Kasumi-1 (cell line): ENCODE data around the gene MSX2.
"Not testable (repeated sequence)": the region's sequence is repeated elsewhere in the genome, so short reads cannot be mapped to it uniquely, and the experiment has no call there.

Source experiments
- DNase-seq, 2 experiments: peaks; one replicate each; lab custom pipeline; 2025; lab: John Stamatoyannopoulos, UW

The MSX2 gene

GRCh38 chr5:174733836-174734235 is 9.5 kb downstream of the MSX2 start:
- no peak for DNase-seq

DNA sequence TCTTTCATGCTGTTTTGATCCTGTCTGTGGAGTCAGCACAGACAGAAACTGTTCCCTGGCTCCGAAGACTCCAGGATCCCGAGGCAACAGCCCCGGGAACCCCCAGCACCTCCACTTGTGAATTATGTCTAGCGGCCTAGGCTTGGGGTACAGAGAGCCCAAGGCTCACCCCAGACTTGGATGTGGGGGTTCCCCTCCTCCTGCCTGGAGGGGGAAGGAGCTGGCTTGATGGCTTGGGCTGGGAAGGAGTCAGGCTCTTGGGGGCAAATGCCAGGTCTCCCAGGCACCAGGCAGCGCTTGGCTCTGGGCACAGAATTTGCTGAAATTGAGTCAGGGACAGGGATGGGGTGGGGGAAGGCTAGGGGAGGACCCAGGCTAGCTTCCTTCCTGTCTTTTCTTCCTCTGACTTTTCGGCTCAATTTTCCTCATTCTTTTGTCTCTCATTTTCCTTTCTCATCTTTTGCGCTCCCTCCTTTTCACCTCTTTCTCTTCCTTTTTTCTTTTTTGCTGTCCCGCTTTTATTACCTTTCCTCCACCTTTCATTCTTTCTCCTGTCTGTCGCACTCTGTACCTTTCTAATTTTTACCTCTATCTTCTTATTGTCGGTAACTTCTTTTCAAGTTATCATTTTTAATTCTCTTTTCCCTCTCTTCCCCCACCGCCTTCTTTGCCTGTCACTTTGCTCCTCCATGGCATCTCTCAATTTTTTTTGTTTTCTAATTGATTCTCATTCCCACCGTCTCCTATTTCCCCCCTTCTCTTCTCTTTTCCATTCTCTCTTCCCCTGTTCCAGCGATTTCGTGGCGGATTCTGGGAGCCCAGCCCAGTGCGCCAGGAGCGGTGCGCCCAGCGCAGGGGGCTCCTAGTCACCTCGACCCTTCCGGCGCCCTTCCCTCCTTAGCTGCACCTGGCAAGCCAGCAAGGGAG is 10.5 kb downstream of the MSX2 start:
- DNase-seq: no peak

DNA sequence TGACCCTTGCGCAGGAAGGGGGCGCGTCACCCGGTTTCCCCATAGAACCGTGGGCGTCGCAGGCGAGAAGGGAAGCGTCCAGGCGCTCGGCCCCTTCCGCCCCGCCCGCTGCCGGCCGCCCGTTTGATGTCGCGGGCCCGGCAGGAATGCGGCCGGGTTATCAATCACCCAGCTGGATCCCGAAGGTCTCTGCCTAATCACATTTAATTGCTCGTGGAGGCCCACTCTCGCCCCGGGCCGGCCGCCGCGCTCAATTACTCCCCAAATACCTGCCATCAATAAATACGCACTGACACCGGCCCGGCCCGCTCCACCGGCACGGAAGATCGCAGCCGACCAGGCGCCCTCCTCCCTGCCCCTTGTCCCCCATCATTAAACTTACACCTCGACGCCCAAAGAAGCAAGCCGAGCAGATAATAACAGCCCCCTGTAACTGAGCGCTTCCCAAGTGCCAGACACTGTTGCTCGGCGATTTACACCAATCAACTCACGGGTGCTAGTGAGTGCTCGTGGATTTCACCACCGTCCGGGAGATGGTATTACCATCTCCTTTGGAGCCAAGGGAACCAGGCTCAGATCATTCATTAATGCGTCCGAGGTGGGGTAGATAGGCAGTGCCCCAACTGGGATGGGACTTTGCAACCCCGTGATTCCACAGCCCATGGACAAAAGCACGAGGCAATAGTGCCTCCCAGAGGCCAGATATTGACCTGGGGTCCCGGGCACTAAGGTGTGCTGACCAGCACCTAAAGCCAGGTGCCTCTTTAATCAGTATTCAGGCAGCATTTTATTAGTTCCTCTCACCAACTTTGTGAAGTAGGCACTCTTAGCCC is 11.3 kb downstream of the MSX2 start:
- no peak for DNase-seq

DNA sequence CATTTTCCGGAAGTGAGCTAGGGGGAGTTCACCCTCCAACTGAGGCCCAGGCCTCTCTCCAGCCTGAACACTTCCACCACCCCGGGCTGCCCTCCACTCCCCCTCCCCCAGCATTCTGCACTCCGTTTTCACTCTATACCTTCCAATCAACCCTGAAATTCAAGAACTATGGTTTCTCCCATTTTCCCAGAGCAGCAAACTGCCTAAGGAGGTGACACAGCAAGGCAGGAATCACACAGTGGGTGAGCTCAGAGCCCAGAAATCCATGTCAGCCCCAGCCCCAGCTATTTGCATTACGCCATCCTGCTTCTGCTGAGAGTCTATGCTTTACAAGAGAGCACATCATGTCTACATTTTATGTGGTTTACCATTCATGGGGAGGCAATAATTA is 11.9 kb downstream of the MSX2 start:
- DNase-seq: no peak

DNA sequence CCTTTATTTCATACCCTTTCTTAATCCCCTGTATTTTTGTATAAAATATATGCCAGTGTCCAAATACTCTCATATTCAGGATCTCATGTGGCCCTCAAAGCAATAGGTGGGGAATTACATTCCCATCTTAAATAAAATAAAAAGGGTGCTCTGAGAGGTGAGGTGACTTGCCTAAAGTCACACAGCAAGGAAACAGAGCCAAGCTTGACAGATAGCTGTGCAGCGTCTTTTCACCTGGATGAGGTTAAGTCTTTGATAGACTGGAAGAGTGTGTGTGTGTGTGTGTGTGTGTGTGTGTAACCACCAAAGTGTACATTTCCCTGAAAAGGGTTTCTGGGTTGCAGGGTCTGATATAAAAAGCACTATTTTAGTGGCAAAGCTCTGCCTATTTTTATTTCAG is 12.4 kb downstream of the MSX2 start:
- DNase-seq: no peak

- no peak for DNase-seq
Measured at GRCh38 chr5:174737330-174737729, 12.9 kb downstream of the MSX2 start.

DNA sequence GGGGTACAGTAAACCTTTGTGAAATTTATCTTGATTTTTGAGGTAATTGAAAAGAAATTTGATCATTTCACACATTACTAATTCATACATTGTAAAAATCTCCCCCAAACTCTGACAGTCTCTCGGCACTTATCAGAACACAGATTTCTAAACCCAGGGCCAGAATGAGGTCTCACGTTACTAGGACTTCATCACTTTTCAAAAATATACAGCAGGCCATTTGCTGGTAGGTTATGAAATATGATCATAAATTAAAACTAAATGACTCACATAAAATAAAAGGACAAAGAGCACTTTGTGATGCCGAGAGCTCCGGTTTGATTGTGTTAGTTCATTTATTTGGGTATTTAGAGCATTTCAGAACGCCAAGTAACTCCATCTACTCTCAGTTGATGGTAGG is 17.0 kb downstream of the MSX2 start:
- no peak for DNase-seq

DNA sequence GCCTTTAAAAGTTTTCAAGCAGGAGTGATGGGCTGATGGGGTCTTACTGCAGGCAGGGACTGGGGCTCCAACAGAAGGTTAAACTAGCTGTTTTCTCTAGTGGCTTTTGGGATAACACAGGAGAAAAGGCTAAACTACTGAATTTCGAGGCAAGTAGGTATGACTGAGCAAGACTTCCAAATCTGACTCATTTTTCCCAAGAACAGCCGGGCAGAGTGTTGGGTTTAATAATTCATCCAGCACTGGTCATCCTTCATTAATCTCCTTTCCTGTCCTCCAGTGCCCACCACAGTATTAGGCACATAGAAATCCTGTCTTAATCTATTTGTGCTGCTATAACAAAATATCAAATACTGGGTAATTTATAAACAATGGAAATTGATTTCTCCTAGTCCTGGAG is 20.5 kb downstream of the MSX2 start:
- DNase-seq: no peak

GRCh38 chr5:174745590-174746103 is 21.3 kb downstream of the MSX2 start:
- no peak for DNase-seq

- DNase-seq: no peak
Measured at GRCh38 chr5:174750711-174751110, 26.3 kb downstream of the MSX2 start.

DNA sequence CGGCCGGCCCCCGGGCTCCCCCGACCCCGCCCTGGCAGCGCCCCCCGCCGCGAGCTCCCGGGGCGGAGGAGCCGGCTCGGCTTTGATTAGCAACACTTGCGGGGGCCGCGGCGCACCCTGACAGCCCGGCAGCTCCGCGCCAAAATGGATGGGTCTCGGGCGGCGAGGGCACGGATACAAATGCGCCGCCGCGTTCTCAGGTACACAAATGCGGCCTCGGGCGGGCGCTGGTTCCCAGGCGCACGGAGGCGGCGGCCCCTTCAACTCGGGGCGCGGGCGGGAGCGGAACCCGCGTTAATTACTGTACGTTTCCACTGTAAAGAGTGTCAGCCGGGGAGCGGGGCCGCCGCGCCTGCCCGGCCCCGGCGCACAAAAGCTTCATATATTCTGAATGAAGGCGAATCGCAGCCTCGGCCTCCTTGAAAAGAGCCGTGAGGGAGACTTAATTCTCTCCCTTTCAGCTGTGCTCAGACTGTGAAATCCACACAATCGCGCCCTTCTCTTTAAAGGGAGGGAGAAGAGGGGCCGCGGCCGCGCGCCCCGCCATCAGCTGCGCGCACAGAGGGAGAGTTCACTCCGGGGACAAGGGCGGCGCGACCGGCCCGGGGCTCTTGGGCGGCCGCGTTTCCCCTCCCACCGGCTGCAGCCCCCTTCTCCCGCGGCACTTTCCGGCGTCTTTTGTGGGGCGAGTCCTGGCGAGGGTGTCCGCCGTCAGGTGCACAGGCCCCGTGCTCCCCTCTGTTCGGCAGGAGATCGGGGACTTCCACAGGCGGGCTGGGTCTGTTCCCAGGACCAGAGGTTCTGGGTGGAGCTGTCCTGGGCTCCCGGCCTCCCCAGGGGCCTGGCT is 27.0 kb downstream of the MSX2 start:
- DNase-seq: no peak

- DNase-seq: no peak
Measured at GRCh38 chr5:174752121-174752520, 27.7 kb downstream of the MSX2 start.

DNA sequence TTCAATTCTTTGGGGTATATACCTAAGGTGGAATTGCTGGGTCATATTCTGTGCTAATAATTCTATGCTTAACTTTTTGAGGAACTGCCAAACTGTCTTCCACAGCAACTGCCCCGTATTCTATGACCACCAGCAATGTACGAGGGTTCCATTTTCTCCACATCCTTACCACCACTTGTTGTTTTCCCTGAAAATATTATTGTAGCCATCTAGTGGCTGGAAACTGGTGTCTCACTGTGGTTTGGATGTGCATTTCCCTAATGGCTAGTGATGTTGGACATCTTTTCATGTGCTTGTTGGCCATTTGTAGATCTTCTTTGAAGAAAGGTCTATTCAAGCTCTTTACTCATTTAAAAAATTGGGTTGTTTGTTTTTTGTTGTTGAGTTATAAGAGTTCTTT is 30.7 kb downstream of the MSX2 start:
- no peak for DNase-seq

GRCh38 chr5:174759091-174759490 is 34.7 kb downstream of the MSX2 start:
- DNase-seq: no peak

DNA sequence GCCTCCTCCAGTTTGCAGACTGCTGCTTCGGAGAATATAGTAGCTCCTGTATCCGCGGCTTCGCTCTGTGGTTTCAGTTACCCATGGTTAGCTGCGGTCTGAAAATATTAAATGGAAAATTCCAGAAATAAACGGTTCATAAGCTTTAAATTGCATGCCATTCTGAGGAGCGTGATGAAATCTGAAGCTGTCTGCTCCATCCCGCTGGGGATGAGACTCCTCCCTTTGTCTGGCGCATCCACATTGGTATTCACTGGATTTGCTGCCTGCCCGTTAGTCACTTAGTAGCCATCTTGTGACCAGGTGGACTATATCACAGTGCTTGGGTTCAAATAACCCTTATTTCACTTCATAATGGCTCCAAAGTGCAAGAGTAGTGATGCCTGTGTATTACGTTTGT is 36.3 kb downstream of the MSX2 start:
- DNase-seq: no peak

DNA sequence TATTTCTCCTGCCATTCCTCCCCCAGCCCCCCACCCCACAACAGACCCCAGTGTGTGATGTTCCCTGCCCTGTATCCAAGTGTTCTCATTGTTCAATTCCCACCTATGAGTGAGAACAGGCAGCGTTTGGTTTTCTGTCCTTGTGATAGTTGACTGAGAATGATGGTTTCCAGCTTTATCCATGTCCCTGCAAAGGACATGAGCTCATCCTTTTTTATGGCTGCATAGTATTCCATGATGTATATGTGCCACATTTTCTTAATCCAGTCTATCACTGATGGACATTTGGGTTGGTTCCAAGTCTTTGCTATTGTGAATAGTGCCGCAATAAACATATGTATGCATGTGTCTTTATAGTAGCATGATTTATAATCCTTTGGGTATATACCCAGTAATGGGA is 37.0 kb downstream of the MSX2 start:
- not testable (repeated sequence) for DNase-seq

DNA sequence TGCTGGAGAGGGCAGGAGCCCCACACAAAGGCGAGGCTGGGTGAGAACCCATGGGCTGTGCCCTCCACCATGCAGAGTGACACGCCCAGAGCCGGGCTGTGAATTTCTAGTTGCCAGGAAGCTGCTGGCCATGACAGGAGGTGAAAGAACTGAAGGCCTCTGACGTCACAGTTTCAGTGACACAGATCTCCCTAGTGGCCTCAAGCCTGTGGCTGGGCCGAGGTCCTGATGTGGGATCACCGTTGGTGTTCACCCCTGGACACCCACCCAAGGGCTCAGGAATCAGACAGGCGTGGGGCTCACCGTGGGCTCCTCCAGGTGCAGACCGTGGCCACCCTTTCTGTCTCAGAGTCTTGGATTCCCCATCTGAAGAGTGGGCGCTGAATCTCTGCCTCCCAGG is 39.9 kb downstream of the MSX2 start:
- no peak for DNase-seq

- DNase-seq: no peak
Measured at GRCh38 chr5:174765540-174765939, 41.2 kb downstream of the MSX2 start.

GRCh38 chr5:174767670-174768069 is 43.3 kb downstream of the MSX2 start:
- no peak for DNase-seq

- no peak for DNase-seq
Measured at GRCh38 chr5:174769005-174769404, 44.6 kb downstream of the MSX2 start.

DNA sequence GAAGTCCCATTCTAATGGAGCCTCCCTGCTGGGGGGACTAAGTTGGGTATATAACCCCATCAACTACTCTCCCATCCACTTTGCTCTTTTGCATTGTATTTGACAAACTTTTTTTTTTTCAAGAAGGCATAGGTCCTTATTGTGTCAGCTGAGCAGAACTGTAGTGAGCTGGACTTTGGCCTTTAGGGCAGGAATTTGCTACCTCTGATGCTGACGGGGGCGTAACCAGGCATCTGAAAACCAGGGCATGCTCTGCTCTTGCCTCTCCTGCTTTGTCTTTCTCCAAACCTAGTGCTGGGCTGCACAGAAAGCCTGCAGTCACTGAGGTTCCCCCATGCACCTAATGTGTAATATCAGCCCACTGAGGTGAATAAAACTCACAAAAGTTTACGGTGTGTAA is 49.0 kb downstream of the MSX2 start:
- no peak for DNase-seq

DNA sequence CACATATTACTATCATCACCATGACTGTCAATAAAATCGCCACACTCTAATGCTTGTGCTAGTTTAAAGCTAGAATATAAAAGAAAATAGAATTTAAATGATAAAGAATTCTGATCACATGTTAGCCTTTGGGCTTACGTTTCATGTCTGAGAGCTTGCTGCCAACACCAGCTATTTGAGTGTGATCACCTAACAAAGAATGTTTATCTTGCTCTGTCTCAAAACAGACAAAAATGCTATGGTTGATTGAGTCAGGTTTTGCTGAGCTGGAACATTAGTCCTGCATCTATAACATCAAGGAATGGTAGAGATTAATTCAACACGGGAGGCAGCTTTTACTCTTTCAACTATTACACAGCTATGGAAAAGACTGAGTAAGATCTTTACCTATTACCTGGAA is 50.7 kb downstream of the MSX2 start:
- DNase-seq: no peak
